Astrocyte (in vitro differentiated cells and primary cell): ENCODE data around the gene TUBE1. TPM values are rescaled to one million over a fixed set of nuclear protein-coding genes. Genes with fewer than 3 reads are reported as not detected.

Source experiments
- DNase-seq: peaks from one replicate; pipeline ENCODE4 v3.0.0-alpha.2; 2010; ENCODE audit warnings: low read depth
- FAIRE-seq: peaks from 2 replicates; lab custom pipeline; 2011; peaks lifted over from hg19 to GRCh38; lab: Jason Lieb, UNC
- H2AFZ ChIP-seq: 2 replicates; pipeline ENCODE4 v1.6.0; 2012; ENCODE audit warnings: low read depth, low read length, inconsistent platforms
- H3K27ac ChIP-seq: 2 replicates; pipeline ENCODE4 v1.5.1; 2011; ENCODE audit warnings: low read depth, low read length, inconsistent platforms
- H3K27me3 ChIP-seq: 2 replicates; pipeline ENCODE4 v1.6.0; 2011; ENCODE audit warnings: low read length, inconsistent platforms; ENCODE audit not compliant: insufficient read depth
- H3K36me3 ChIP-seq: 2 replicates; pipeline ENCODE4 v1.5.1; 2011; ENCODE audit warnings: low read length, inconsistent platforms; ENCODE audit not compliant: insufficient read depth
- H3K4me1 ChIP-seq: 2 replicates; pipeline ENCODE4 v1.5.1; 2011; ENCODE audit warnings: low read length, inconsistent platforms; ENCODE audit not compliant: insufficient read depth
- H3K4me2 ChIP-seq: 2 replicates; pipeline ENCODE4 v1.6.0; 2012; ENCODE audit warnings: low read length, inconsistent platforms
- H3K4me3 ChIP-seq: 2 replicates; pipeline ENCODE4 v1.5.1; 2011; ENCODE audit warnings: low read depth, mild to moderate bottlenecking, low read length, inconsistent platforms; ENCODE audit not compliant: insufficient read depth
- H3K79me2 ChIP-seq: 2 replicates; pipeline ENCODE4 v1.6.0; 2012; ENCODE audit warnings: mild to moderate bottlenecking, low read length, inconsistent platforms; ENCODE audit not compliant: insufficient read depth
- H3K9ac ChIP-seq: 2 replicates; pipeline ENCODE4 v1.6.0; 2012; ENCODE audit warnings: mild to moderate bottlenecking, low read length, inconsistent platforms
- H3K9me3 ChIP-seq: 2 replicates; pipeline ENCODE4 v1.5.1; 2012; ENCODE audit warnings: low read depth, mild to moderate bottlenecking, low read length, inconsistent platforms; ENCODE audit not compliant: insufficient read depth
- H4K20me1 ChIP-seq: 2 replicates; pipeline ENCODE4 v1.6.0; 2012; ENCODE audit warnings: low read length, inconsistent platforms; ENCODE audit not compliant: insufficient read depth
- H3K27ac Mint-ChIP-seq: one replicate; pipeline ENCODE4 v1.8.0; 2021; ENCODE audit warnings: mild to moderate bottlenecking, mixed read lengths; ENCODE audit not compliant: unreplicated experiment
- H3K27me3 Mint-ChIP-seq: one replicate; pipeline ENCODE4 v1.8.0; 2021; ENCODE audit warnings: low read depth, mixed read lengths; ENCODE audit not compliant: unreplicated experiment
- H3K36me3 Mint-ChIP-seq: one replicate; pipeline ENCODE4 v1.8.0; 2021; ENCODE audit warnings: low read depth, mixed read lengths; ENCODE audit not compliant: unreplicated experiment
- H3K4me1 Mint-ChIP-seq: one replicate; pipeline ENCODE4 v1.8.0; 2021; ENCODE audit warnings: low read depth, mixed read lengths; ENCODE audit not compliant: unreplicated experiment
- H3K4me3 Mint-ChIP-seq: one replicate; pipeline ENCODE4 v1.8.0; 2021; ENCODE audit warnings: mild to moderate bottlenecking, moderate library complexity, mixed read lengths; ENCODE audit not compliant: unreplicated experiment
- H3K9me3 Mint-ChIP-seq: one replicate; pipeline ENCODE4 v1.8.0; 2021; ENCODE audit warnings: mild to moderate bottlenecking, mixed read lengths; ENCODE audit not compliant: unreplicated experiment
- CTCF ChIP-seq: IDR thresholded peaks from 2 replicates; pipeline ENCODE4 v1.5.1; 2011; ENCODE audit warnings: low read depth, mild to moderate bottlenecking, inconsistent platforms, low read length, moderate library complexity; ENCODE audit not compliant: insufficient read depth
- EZH2 ChIP-seq: IDR thresholded peaks from 2 replicates; pipeline ENCODE4 v1.6.1; 2012; ENCODE audit warnings: mild to moderate bottlenecking, low read length, inconsistent platforms; ENCODE audit not compliant: insufficient read depth
- total RNA-seq: library from RNA; stranded (reverse); gene quantifications from 2 replicates; pipeline ENCODE4 v1.2.1, GENCODE V29; 2021

TUBE1 gene
- total RNA-seq, 1 donor from 2014 or later: 17.7 TPM

DNA sequence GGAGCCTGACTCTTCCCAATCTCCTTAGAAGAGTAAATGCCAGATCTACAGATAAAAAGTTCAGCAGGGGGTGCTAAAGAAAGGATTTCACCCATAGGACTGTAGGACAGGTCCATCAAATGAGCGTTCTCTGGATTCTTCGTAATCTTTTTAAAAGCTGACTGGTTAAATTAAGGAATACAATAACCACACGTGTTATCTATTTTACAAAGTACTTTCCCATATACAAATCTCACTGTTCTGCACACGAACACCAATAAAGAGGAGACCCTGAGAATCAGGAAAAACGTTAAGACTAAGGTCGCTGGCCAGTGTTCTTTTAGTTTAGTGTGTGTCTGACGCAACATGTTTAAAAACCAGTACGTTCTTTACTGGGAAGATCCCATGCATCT, 542 bp downstream of the TUBE1 start:
- Histone ChIP-seq H3K4me1 (peaks cover 3% of the 10 kb centered on the region), H3K4me3 (peak overlapping the region; percentile 87), H3K9me3 (no peaks in the 10 kb centered on the region), H3K27me3 (no peaks in the 10 kb centered on the region), H3K27ac (peak overlapping the region; percentile 81), H3K9ac (peak overlapping the region; percentile 90), H3K79me2 (no peaks in the 10 kb centered on the region), H3K4me2 (peak overlapping the region; percentile 93), H2AFZ (peak overlapping the region; percentile 80), H3K36me3 (no peaks in the 10 kb centered on the region), H4K20me1 (no peaks in the 10 kb centered on the region)
- H3K4me3 Mint-ChIP-seq: no peak overlapping the region
- TF ChIP-seq CTCF (peak; percentile 29), EZH2 (no peak)
- FAIRE-seq (peak; percentile 83), DNase-seq (peak; percentile 46)
- no peak overlapping the region for H3K27ac Mint-ChIP-seq
- peaks cover 5% of the 10 kb centered on the region for H3K36me3 Mint-ChIP-seq
- no peaks in the 10 kb centered on the region for H3K9me3 Mint-ChIP-seq
- H3K27me3 Mint-ChIP-seq: no peaks in the 10 kb centered on the region
- peaks cover 3% of the 10 kb centered on the region for H3K4me1 Mint-ChIP-seq

DNA sequence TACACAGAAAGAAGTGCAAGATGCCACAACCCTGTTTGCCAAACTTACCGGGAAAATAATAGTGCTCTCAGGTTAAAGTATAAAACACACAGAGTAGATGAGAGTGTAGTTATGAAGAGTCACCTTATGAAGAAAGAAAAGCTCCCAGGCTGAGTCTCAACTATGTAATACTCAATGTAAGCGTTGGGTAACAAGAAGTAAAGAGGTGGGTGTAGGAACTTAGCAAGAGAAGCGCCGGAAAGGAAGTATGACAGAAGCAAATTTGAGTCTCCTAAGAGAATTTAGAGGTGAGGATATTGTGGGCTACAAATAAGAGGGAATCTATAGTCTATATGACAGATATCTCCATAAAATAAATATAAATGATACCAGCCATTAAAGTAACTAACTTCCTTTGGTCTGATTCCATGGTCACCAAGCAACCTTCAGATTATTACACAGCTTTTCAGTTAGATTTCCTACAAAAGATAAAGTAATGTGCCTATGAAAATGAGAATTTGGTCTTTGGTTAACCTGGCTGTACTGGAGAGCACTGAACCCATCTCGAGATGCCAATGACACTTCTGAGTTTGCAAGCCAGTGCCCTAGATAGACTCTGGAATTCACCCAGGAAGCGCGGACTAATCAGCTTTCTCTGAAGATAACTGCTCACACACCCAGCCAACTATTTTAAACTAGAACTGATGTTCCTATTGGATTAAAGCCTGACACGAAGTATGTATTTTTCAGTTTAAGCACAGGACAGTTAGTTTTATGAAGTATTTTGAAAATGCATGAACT, 1.8 kb downstream of the TUBE1 start:
- no peak overlapping the region for H2AFZ ChIP-seq
- no peak overlapping the region for H3K4me2 ChIP-seq
- Mint-ChIP-seq H3K4me3 (no peak overlapping the region), H3K9me3 (no peaks in the 10 kb centered on the region), H3K36me3 (peaks cover 5% of the 10 kb centered on the region), H3K27ac (no peak overlapping the region), H3K4me1 (peaks cover 3% of the 10 kb centered on the region), H3K27me3 (no peaks in the 10 kb centered on the region)
- H3K27me3 ChIP-seq: no peaks in the 10 kb centered on the region
- no peaks in the 10 kb centered on the region for H3K9me3 ChIP-seq
- no peaks in the 10 kb centered on the region for H4K20me1 ChIP-seq
- no peaks in the 10 kb centered on the region for H3K79me2 ChIP-seq
- H3K4me1 ChIP-seq: peaks cover 3% of the 10 kb centered on the region
- TF ChIP-seq CTCF: no peak
- no peak for TF ChIP-seq EZH2
- FAIRE-seq (no peak), DNase-seq (no peak)
- peaks cover 3% of the 10 kb centered on the region for H3K36me3 ChIP-seq
- H3K27ac ChIP-seq: no peak overlapping the region
- no peak overlapping the region for H3K4me3 ChIP-seq
- H3K9ac ChIP-seq: no peak overlapping the region

DNA sequence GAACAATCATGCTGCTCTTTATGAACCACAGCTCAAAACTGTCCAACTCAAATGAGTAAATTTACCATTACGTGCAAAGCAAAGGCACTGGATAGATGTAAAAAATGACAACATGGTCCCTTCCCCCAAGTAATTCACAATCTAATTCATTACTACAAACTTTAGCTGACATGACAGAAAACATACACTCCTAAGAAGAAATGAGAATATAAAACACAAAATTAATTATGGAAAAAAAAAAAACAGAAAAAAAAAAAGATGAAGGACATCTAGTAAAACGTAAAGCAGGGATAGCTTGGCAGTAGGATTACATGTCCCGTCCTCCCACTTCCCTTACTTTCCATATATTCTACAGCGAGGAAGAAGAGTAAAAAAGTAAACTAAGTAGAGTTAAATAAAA, 5.7 kb downstream of the TUBE1 start:
- DNase-seq (no peak), FAIRE-seq (no peak)
- Histone ChIP-seq H3K9me3 (no peaks in the 10 kb centered on the region), H3K9ac (no peak overlapping the region), H3K4me3 (no peak overlapping the region), H3K4me2 (no peak overlapping the region), H3K4me1 (peaks cover 3% of the 10 kb centered on the region), H3K36me3 (peaks cover 5% of the 10 kb centered on the region), H3K27me3 (no peaks in the 10 kb centered on the region), H2AFZ (no peak overlapping the region), H3K79me2 (no peaks in the 10 kb centered on the region), H4K20me1 (no peaks in the 10 kb centered on the region), H3K27ac (no peak overlapping the region)
- Mint-ChIP-seq H3K27me3 (no peaks in the 10 kb centered on the region), H3K4me3 (no peak overlapping the region), H3K4me1 (peaks cover 3% of the 10 kb centered on the region), H3K9me3 (no peaks in the 10 kb centered on the region), H3K27ac (no peak overlapping the region), H3K36me3 (peaks cover 5% of the 10 kb centered on the region)
- TF ChIP-seq EZH2 (no peak), CTCF (no peak)
